CD4-positive, alpha-beta memory T cell (primary cell): ENCODE data around the gene SRGAP1. TPM values are rescaled to one million over a fixed set of nuclear protein-coding genes. Genes with fewer than 3 reads are reported as not detected.
"Not testable (repeated sequence)": the region's sequence is repeated elsewhere in the genome, so short reads cannot be mapped to it uniquely, and the experiment has no call there.

ENCODE experiments used
- CTCF ChIA-PET: fragments of 350-600 bp; sonication (Branson Sonifier 250); formaldehyde crosslinking; loops from one replicate; lab custom pipeline; 2021; ENCODE audit warnings: inconsistent platforms; ENCODE audit not compliant: partially characterized antibody; lab: Charles Lee
- POLR2A ChIA-PET: fragments of 350-600 bp; sonication (Branson Sonifier 250); formaldehyde crosslinking; loops from one replicate; lab custom pipeline; 2021; ENCODE audit not compliant: partially characterized antibody; lab: Charles Lee
- DNase-seq, 5 donors: peaks; one replicate each; pipeline versions ENCODE4 v3.0.0 to v3.0.0-alpha.2; 2020 to 2022; ENCODE audit warnings: mixed read lengths in 1 of 5
- H3K27ac ChIP-seq: one replicate; pipeline ENCODE4 v1.7.0; 2013; ENCODE audit warnings: low read depth, low read length
- H3K27me3 ChIP-seq: 2 replicates; pipeline ENCODE4 v1.7.0; 2013; ENCODE audit warnings: mild to moderate bottlenecking, low read length, moderate library complexity; ENCODE audit not compliant: insufficient read depth
- H3K36me3 ChIP-seq: 2 replicates; pipeline ENCODE4 v1.7.0; 2013; ENCODE audit warnings: mild to moderate bottlenecking, low read length, moderate library complexity; ENCODE audit not compliant: insufficient read depth
- H3K4me1 ChIP-seq: 2 replicates; pipeline ENCODE4 v1.7.0; 2013; ENCODE audit warnings: mild to moderate bottlenecking, low read length, moderate library complexity; ENCODE audit not compliant: insufficient read depth
- H3K4me3 ChIP-seq, 2 donors: one replicate each; pipeline ENCODE4 v1.7.0; 2013; ENCODE audit warnings: low read length in 2 of 2, mild to moderate bottlenecking in 1 of 2
- H3K9me3 ChIP-seq, 2 donors: one replicate each; pipeline ENCODE4 v1.7.0; 2013; ENCODE audit warnings: low read length in 2 of 2, control low read depth in 1 of 2; ENCODE audit not compliant: control insufficient read depth in 1 of 2
- H3K27ac Mint-ChIP-seq, 7 donors: one replicate each; pipeline ENCODE4 v1.8.0; 2020 to 2021; ENCODE audit warnings: mixed read lengths in 7 of 7, mild to moderate bottlenecking in 6 of 7, inconsistent platforms in 3 of 7, moderate library complexity in 3 of 7
- H3K27me3 Mint-ChIP-seq, 2 donors: one replicate each; pipeline ENCODE4 v1.8.0; 2020 to 2021; ENCODE audit warnings: mixed read lengths in 2 of 2
- H3K36me3 Mint-ChIP-seq, 2 donors: one replicate each; pipeline ENCODE4 v1.8.0; 2020 to 2021; ENCODE audit warnings: mixed read lengths in 2 of 2, inconsistent platforms in 1 of 2, mild to moderate bottlenecking in 1 of 2
- H3K4me1 Mint-ChIP-seq, 4 donors: one replicate each; pipeline ENCODE4 v1.8.0; 2020 to 2021; ENCODE audit warnings: mixed read lengths in 4 of 4, mild to moderate bottlenecking in 1 of 4
- H3K4me3 Mint-ChIP-seq, 8 donors: one replicate each; pipeline ENCODE4 v1.8.0; 2020 to 2021; ENCODE audit warnings: mixed read lengths in 8 of 8, mild to moderate bottlenecking in 7 of 8, moderate library complexity in 6 of 8, inconsistent platforms in 3 of 8
- H3K9me3 Mint-ChIP-seq, 8 donors: one replicate each; pipeline ENCODE4 v1.8.0; 2020 to 2021; ENCODE audit warnings: mixed read lengths in 8 of 8, mild to moderate bottlenecking in 5 of 8, inconsistent platforms in 3 of 8, moderate library complexity in 1 of 8
- intact Hi-C: fragments of 100-400 bp; cut with micrococcal nuclease; formaldehyde crosslinking; loops from one replicate; pipeline ENCODE4 v1.15.1; 2023
- polyA plus RNA-seq, 2 donors: library from polyadenylated mRNA; unstranded; fragments of 300-500 nt; fragmentation: Illumina TruSeq; gene quantifications; one replicate each; pipeline ENCODE4 v1.2.3, GENCODE V29; 2021
- total RNA-seq, 2 experiments: library from RNA; stranded (reverse); gene quantifications; one replicate each; pipeline ENCODE4 v1.2.3, GENCODE V29; 2021

SRGAP1 gene
- total and polyA plus RNA-seq, 4 experiments from 2014 or later, result 0.03 to 0.09 TPM; not detected in 2

- no peaks in the 10 kb centered on the region for H3K9me3 Mint-ChIP-seq
- no peak overlapping the region for H3K4me3 ChIP-seq
- H3K4me1 Mint-ChIP-seq, result no peaks in the 10 kb centered on the region
- ChIA-PET POLR2A (no interaction called here), CTCF (interaction anchor here (1.1 to 1.2 kb wide), 2 partner anchors 13 to 413 kb away, joined by 3 read pairs; no protein-coding TSS in a partner anchor)
- H3K9me3 ChIP-seq, result no peaks in the 10 kb centered on the region
- no peaks in the 10 kb centered on the region for H3K4me1 ChIP-seq
- no peak for DNase-seq
- H3K27ac ChIP-seq, result no peak overlapping the region
- H3K36me3 ChIP-seq, result no peaks in the 10 kb centered on the region
- no peak overlapping the region for H3K4me3 Mint-ChIP-seq
- no peak overlapping the region for H3K27ac Mint-ChIP-seq
- H3K27me3 ChIP-seq, result no peaks in the 10 kb centered on the region
- H3K27me3 Mint-ChIP-seq, result peaks cover 6% of the 10 kb centered on the region in 2 donors
- intact Hi-C loops, result no loop called here
- H3K36me3 Mint-ChIP-seq, result no peaks in the 10 kb centered on the region
Observed at GRCh38 chr12:63836936-63837335, 7.6 kb upstream of the SRGAP1 start.

GRCh38 chr12:63838411-63838810 is 6.1 kb upstream of the SRGAP1 start:
- peaks cover 6 to 9% of the 10 kb centered on the region in 2 donors for H3K27me3 Mint-ChIP-seq

GRCh38 chr12:63841011-63841410 is 3.5 kb upstream of the SRGAP1 start:
- H3K27ac ChIP-seq, result no peak overlapping the region
- H3K27me3 Mint-ChIP-seq, result peaks cover 14 to 19% of the 10 kb centered on the region in 2 donors
- DNase-seq, result no peak
- peaks cover 7 to 13% (median 10%) of the 10 kb centered on the region in 4 donors for H3K4me1 Mint-ChIP-seq
- H3K4me1 ChIP-seq, result peaks cover 15% of the 10 kb centered on the region
- POLR2A ChIA-PET, result no interaction called here
- H3K36me3 ChIP-seq, result no peaks in the 10 kb centered on the region
- H3K9me3 ChIP-seq, result no peaks in the 10 kb centered on the region
- CTCF ChIA-PET, result interaction anchor here (0.8 kb wide), 1 partner anchor 415 kb away, joined by 3 read pairs; no protein-coding TSS in a partner anchor
- no peaks in the 10 kb centered on the region for H3K27me3 ChIP-seq
- H3K36me3 Mint-ChIP-seq, result no peaks in the 10 kb centered on the region
- H3K4me3 ChIP-seq, result no peak overlapping the region
- H3K4me3 Mint-ChIP-seq, result no peak overlapping the region
- H3K27ac Mint-ChIP-seq, result peak overlapping the region in 1 of 7 donors; percentile 74
- H3K9me3 Mint-ChIP-seq, result no peaks in the 10 kb centered on the region
- intact Hi-C loops, result no loop called here

More at GRCh38 chr12:63838411-63838810, 6.1 kb upstream of the SRGAP1 start:
- H3K4me1 Mint-ChIP-seq, result peaks cover 3 to 5% (median 4%) of the 10 kb centered on the region in 4 donors
- H3K36me3 Mint-ChIP-seq, result no peaks in the 10 kb centered on the region
- peaks cover 3% of the 10 kb centered on the region for H3K4me1 ChIP-seq
- no peaks in the 10 kb centered on the region for H3K36me3 ChIP-seq
- H3K4me3 ChIP-seq, result no peak overlapping the region
- no peak overlapping the region for H3K27ac Mint-ChIP-seq
- no peak for DNase-seq
- no peaks in the 10 kb centered on the region for H3K9me3 ChIP-seq
- H3K27ac ChIP-seq, result no peak overlapping the region
- no peak overlapping the region for H3K4me3 Mint-ChIP-seq
- intact Hi-C loops, result no loop called here
- CTCF ChIA-PET, result interaction anchor here (1.9 kb wide), 1 partner anchor 419 kb away, joined by 12 read pairs; no protein-coding TSS in a partner anchor
- POLR2A ChIA-PET, result no interaction called here
- H3K9me3 Mint-ChIP-seq, result no peaks in the 10 kb centered on the region
- no peaks in the 10 kb centered on the region for H3K27me3 ChIP-seq

GRCh38 chr12:63841571-63841970 is 2.9 kb upstream of the SRGAP1 start:
- Mint-ChIP-seq H3K4me1 (peaks cover 7 to 13% (median 10%) of the 10 kb centered on the region in 4 donors), H3K27ac (no peak overlapping the region), H3K9me3 (no peaks in the 10 kb centered on the region), H3K27me3 (peaks cover 13 to 24% of the 10 kb centered on the region in 2 donors), H3K4me3 (peak overlapping the region in 3 of 8 donors; percentile 4 to 45 (median 38)), H3K36me3 (no peaks in the 10 kb centered on the region)
- intact Hi-C loops, result no loop called here
- Histone ChIP-seq H3K9me3 (no peaks in the 10 kb centered on the region), H3K4me1 (peaks cover 15% of the 10 kb centered on the region), H3K27me3 (no peaks in the 10 kb centered on the region), H3K27ac (no peak overlapping the region), H3K36me3 (no peaks in the 10 kb centered on the region), H3K4me3 (no peak overlapping the region)
- ChIA-PET POLR2A (interaction anchor here (0.6 kb wide), 1 partner anchor 11 kb away, joined by 4 read pairs; no protein-coding TSS in a partner anchor), CTCF (interaction anchor here (0.8 kb wide), 1 partner anchor 415 kb away, joined by 3 read pairs; no protein-coding TSS in a partner anchor)
- no peak for DNase-seq

- H3K4me3 ChIP-seq, POLR2A ChIA-PET, H3K27me3 ChIP-seq, H3K27ac ChIP-seq, H3K9me3 Mint-ChIP-seq, H3K36me3 ChIP-seq, DNase-seq, H3K27ac Mint-ChIP-seq, H3K36me3 Mint-ChIP-seq, intact Hi-C loops, H3K9me3 ChIP-seq: not testable (repeated sequence)
- Mint-ChIP-seq H3K27me3 (peaks cover 14 to 26% of the 10 kb centered on the region in 2 donors), H3K4me3 (peak overlapping the region; percentile 17 to 84 (median 72)), H3K4me1 (peaks cover 7 to 13% (median 10%) of the 10 kb centered on the region in 4 donors)
- CTCF ChIA-PET, result interaction anchor here (0.6 to 3.6 kb wide), 3 partner anchors 11 to 415 kb away, joined by 3 to 24 read pairs (median 10); no protein-coding TSS in a partner anchor
- peaks cover 15% of the 10 kb centered on the region for H3K4me1 ChIP-seq
Observed at GRCh38 chr12:63842750-63843149, 1.8 kb upstream of the SRGAP1 start.

- Histone ChIP-seq H3K4me3 (peak overlapping the region; percentile 42 to 49), H3K27me3 (no peaks in the 10 kb centered on the region), H3K27ac (no peak overlapping the region), H3K9me3 (no peaks in the 10 kb centered on the region), H3K36me3 (no peaks in the 10 kb centered on the region), H3K4me1 (peaks cover 15% of the 10 kb centered on the region)
- no peak for DNase-seq
- no peaks in the 10 kb centered on the region for H3K36me3 Mint-ChIP-seq
- H3K27me3 Mint-ChIP-seq, result peaks cover 14 to 26% of the 10 kb centered on the region in 2 donors
- intact Hi-C loops, result no loop called here
- ChIA-PET CTCF (interaction anchor here (0.6 to 3.6 kb wide), 4 partner anchors 10 to 414 kb away, joined by 3 to 24 read pairs (median 8); no protein-coding TSS in a partner anchor), POLR2A (no interaction called here)
- H3K9me3 Mint-ChIP-seq, result no peaks in the 10 kb centered on the region
- peak overlapping the region; percentile 58 to 84 (median 76) for H3K4me3 Mint-ChIP-seq
- peak overlapping the region in 1 of 7 donors; percentile 15 for H3K27ac Mint-ChIP-seq
- peaks cover 7 to 13% (median 10%) of the 10 kb centered on the region in 4 donors for H3K4me1 Mint-ChIP-seq
Observed at GRCh38 chr12:63843254-63843720, 1.2 kb upstream of the SRGAP1 start.

- no peaks in the 10 kb centered on the region for H3K9me3 Mint-ChIP-seq
- CTCF ChIA-PET, result interaction anchor here (0.8 to 3.6 kb wide), 7 partner anchors 10 to 416 kb away, joined by 3 to 24 read pairs (median 5); no protein-coding TSS in a partner anchor
Observed at GRCh38 chr12:63843721-63844390, 644 bp upstream of the SRGAP1 start.

More at GRCh38 chr12:63843721-63844390, 644 bp upstream of the SRGAP1 start:
- peak overlapping the region; percentile 49 to 66 for H3K4me3 ChIP-seq
- Mint-ChIP-seq H3K27ac (no peak overlapping the region), H3K4me3 (peak overlapping the region in 7 of 8 donors; percentile 35 to 81 (median 67)), H3K36me3 (no peaks in the 10 kb centered on the region), H3K27me3 (peaks cover 14 to 26% of the 10 kb centered on the region in 2 donors), H3K4me1 (peaks cover 7 to 13% (median 10%) of the 10 kb centered on the region in 4 donors)
- no peaks in the 10 kb centered on the region for H3K36me3 ChIP-seq
- no peaks in the 10 kb centered on the region for H3K9me3 ChIP-seq
- intact Hi-C loops, result loop anchor here (1.0 kb wide), 3 partner anchors 378 to 548 kb away; partner anchors contain the start of gene KICS2
- peak; percentile 61 to 76 (median 73) for DNase-seq
- H3K4me1 ChIP-seq, result peaks cover 15% of the 10 kb centered on the region
- no peaks in the 10 kb centered on the region for H3K27me3 ChIP-seq
- POLR2A ChIA-PET, result interaction anchor here (1.0 to 1.7 kb wide), 3 partner anchors 9 to 413 kb away, joined by 3 to 4 read pairs (median 3); partner anchors contain the start of gene KICS2
- no peak overlapping the region for H3K27ac ChIP-seq
